Left ventricle myocardium superior (tissue), 1 donor: ENCODE results near the gene SARDH. TPM values are rescaled to one million over a fixed set of nuclear protein-coding genes. Genes with fewer than 3 reads are reported as not detected.

Experiments
- ATAC-seq: fragments of 200-7000 bp; cut with Tn5 transposase; one replicate; pipeline ENCODE4 v1.9.1; 2020; ENCODE audit warnings: mild to moderate bottlenecking, moderate library complexity
- DNase-seq: peaks from one replicate; pipeline ENCODE4 v3.0.0-alpha.2; 2020
- intact Hi-C: fragments of 100-400 bp; cut with micrococcal nuclease; formaldehyde crosslinking; loops from one replicate; pipeline ENCODE4 v1.11.0; 2022
- total RNA-seq: library from RNA; stranded (reverse); fragmentation: NEBNext Ultra II Directional; extraction: Animal tissue kit (Norgen Biotek cat#: 25700); gene quantifications from one replicate; pipeline ENCODE4 v1.2.1, GENCODE V29; 2021
- donor health status: DM: no; HTN: yes; CAD: no; lungs with severe emphysema.

Gene SARDH
- total RNA-seq, 1 donor from 2014 or later, result 0.64 TPM

DNA sequence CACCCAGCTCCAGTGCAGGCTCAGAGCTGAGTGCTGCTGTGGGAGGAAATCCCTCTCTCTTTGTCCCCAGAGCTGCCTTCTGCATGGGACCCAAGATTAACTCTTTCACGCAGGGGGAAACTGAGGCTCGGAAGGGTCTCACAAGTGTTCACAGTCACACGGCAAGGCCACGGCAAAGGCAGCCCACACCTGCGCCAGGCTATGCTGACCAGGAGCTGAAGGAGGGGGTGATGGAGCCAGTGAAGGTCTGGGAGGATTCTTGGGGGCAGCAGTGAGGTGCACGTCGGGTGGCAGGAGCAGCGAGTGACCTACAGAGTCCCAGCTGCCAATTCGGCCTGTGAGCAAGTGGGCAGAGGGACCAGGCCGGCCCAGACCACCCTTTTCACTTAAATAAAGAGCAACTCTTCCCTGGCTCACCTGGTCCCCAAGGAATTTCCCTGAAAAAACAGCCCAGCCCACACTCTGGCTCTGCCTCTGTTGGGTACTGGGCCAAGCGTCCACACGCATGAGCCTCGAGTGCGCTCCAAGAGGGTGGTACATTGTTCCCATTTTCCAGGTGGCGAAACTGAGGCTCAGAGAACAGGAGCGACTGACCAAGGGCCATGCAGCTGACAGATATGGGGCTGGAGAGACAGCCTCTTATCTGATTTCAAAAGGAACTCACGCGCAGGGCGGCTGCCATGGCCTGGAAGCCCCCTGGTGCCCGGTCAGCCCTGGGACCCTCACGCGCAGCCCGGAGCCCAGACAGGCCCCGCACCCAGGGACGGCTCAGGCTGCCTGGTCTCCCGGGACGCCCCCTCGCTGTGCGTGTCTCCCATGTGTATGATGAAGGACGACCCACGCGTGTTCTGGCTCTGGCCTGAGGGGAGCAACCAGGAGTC lies 28.2 kb downstream of the SARDH start:
- intact Hi-C loops, result no loop called here
- no peak for ATAC-seq
- peak; percentile 25 for DNase-seq

DNA sequence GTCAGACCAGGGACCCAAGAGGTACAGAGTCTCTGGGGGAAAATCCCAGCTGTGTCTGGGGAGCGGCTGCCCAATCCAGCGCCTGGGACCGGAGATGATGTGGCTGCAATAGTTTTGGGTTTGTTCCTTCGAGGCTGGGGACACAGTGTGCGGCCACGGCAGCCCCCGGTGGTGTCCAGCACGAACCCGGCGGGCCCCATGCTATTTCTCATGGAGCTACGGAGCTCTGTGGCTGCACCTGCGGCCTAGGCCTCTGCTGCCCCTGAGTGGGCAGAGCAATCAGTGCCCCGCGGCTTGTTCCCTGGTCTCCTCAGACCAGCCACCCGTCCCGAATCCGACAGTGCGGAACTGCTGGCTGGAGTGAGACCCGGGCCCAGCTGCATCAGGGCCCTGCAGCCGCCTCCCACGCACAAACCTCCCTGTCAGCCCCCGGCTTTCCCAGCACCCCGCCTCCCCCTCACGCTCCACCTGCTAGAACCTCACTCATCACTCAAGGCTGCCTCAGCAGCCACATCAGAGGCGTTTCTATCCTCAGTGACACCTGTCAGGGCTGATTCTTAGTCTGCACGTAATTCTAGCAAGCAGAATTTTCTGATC lies 29.0 kb downstream of the SARDH start:
- DNase-seq, result peak; percentile 22
- no peak for ATAC-seq
- intact Hi-C loops, result no loop called here

DNA sequence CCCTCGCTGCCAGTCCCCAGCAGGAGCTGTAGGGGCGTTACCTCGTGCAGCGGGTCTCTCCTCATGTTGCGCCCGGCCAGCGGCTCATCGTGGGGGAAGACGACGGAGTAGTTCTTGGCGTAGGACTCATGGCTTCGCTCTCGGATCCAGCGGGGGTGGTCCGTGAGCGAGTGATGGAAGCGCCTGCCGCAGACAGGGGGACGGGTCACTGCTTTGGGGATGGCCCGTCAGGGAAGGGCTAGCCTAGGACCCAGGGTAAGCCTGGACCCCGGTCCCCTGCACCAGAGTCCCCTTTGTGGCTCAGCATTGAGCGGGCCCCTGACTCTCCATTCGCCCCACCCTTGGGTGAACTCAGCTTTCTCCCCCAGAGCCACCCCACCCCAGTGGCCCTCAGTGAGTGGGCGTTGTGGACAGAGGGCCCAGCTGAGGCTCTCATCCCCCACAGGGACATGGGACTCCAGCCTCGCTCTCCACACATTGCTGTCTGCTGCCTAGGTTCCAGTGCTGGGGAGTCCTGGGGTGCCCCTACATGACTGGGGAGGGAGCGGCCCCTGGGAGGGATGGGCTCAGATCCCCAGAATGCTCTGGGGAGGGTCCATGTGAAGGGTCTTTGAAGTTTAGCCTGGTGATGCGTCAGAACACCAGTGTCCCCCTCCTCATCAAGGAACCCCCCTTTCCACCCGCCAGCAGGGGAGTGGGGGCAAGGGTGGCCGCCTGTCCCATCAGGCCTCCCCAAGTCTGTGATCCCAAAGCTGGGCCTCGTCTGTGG lies 29.7 kb downstream of the SARDH start:
- intact Hi-C loops, result no loop called here
- no peak for ATAC-seq
- peak; percentile 18 for DNase-seq

DNA sequence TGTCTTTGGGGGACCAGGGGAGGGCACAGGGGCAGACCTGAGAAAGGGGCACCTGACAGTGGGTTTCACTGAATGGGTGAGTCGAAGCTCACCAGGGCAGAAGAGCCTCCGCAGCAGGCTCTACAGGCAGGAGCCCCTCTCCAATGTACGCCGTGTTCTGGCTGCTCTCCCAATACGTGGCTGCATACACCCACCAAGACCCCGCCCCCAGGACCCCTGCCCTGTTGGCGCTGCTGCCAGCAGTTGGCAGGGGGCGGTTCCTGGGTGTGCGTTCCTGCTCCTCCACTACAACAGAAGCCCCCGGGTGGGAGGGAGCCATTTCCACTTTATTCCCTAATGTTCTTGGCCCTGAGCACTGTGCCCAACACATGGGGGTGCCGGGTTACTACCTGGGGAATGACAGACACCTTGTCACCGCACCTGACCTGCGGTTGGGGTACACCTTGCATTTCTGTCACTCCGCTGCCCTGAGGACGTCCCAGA lies 30.3 kb downstream of the SARDH start:
- intact Hi-C loops, result no loop called here
- DNase-seq, result peak; percentile 23
- no peak for ATAC-seq

DNA sequence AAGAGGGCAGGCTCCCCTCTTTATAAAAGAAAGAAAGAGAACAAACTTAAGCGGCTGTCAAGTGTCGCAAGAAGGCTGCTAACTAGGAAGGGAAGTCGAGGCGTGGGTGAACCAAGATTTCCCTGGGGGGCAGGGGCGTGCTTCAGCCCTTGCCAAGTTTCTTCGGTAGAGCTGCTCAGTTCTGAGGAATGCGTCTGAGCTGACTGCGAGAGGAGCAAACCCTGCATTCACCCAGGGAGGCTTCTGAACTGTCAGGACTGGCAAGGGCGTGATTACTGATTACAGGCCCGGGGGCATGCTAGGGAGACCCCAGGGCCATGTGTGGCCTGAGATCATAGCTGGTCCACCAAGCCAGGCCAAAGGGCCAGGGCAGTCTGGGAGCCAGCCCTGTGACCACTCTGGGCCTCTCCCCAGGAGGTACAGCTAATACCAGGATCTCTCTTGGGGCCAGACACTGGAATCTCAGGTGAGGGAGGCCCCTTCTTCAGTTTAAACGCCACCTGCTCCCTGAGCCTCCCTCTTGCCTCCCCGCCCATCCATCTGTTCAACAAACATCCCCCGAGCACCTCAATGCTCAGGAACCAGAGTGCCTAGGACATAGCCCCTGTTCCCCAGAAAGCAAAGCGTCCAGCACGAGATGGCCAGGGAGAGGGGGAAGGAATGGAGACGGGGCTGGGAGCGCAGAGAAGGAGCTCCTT lies 30.9 kb downstream of the SARDH start:
- peak; percentile 77 for ATAC-seq
- intact Hi-C loops, result no loop called here
- DNase-seq, result peak; percentile 61

DNA sequence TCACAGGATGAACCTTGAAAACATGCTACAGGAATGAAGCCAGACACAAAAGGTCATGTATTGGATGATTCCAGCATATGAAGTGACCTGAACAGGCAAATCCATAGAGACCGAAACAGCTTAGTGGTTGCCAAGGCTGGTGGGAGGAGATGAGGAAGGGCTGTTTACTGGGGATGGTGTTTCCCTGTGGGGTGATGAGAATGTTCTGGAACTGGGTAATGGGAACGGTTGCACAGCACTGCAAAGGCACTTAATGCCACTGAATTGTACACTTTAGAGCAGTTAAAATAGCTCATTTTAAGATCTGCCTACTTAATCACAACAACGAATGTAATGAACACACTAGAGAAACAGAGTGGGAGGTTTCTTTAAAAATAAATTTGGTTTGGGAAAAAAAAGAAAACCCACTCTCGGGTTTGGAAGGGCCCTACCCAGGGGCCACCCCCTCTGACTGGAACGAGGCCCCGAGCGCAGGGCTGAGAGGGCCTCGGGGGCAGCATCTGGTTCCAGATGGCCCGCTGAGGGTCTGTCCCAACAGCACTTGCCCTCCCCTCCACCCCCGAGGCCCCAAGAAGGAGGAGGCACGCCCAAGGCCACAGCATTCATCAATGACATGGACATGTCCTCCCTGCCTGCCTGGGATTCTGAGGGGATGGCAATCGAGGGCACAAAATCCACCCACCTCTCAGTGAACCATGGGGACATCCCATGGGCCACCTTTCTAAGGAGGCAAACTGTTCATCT lies 31.7 kb downstream of the SARDH start:
- DNase-seq, result peak; percentile 35
- intact Hi-C loops, result no loop called here
- ATAC-seq, result peak; percentile 28

DNA sequence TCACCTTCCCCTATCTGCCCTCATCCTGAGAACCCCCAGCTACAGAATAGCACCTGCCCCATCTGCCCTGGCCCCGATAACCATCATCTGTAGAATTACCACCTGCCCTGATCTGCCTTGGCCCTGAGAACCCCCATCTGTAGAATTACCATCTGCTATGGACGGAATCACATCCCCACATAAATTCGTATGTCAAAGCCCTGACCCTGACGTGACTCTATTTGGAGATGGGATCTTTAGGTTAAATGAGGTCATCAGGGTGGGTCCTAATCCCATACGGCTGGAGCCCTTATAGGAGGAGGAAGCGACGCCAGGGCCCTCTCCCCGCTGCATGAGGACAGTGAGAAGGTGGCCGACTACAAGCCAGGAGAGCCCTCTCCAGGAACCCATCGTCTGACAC lies 32.6 kb downstream of the SARDH start:
- DNase-seq (peak; percentile 4), ATAC-seq (no peak)
- intact Hi-C loops, result no loop called here

DNA sequence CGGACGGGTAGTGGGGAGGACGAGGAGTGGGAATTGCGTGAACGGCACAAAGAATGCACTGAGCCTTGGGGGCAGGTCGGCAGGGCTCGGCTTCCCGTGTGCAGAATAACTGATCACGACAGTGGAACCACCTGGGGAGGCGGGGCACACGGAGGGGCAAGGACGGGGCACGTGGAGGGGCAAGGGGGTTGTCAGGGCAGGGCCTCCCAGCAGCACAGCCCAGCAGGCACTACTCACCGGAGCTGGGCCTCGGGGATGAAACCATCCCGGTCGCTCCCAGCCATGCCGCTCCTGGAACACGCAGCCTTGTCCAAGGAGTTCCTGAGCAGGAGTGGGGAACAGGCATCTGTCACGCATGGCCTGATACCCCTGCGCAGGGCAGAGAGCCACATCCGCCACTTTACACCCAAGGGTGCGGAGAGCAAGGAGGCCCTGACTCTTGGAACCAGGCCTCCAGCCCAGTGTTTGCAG lies 33.4 kb downstream of the SARDH start:
- DNase-seq (peak; percentile 18), ATAC-seq (no peak)
- intact Hi-C loops, result no loop called here

DNA sequence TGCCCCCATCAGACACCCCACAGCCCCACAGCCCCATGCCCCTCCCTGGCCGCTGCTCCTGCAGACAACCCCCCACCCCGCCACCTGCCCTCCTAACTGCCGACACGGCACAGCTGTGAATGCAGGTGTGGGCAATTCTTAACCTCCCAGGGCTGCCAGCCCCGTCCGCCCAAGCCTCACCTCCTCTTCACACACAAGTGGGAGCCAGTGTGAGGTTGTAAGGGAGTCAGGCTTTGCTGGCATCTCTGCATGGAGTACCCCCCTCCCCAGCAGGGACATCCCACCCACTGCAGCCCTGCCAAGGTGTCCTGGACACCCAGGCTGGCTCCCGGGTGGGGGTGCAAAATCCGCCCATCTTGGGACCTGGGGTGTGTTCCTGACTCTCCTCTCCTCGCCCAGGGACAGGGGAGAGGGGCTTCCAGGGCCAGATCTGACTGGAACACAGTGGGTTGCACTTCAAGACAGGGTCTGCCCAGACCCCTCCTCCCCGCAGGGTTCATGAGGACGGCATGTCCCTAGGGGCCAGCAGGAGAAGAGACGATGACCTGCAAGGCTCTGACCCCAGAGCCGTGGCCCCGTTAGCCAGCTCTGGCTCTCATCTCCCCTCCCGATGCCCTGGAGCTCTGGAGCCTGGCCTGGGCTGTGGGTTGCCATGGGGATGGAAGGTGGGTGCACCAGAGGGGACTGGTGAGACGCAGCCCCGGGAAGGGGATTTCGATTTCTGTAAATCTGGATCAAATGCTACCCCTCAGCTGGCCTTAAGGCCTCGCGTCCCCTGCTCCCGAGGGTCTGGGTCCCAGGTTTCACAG lies 34.4 kb downstream of the SARDH start:
- ATAC-seq, result no peak
- DNase-seq, result peak; percentile 10
- intact Hi-C loops, result no loop called here

DNA sequence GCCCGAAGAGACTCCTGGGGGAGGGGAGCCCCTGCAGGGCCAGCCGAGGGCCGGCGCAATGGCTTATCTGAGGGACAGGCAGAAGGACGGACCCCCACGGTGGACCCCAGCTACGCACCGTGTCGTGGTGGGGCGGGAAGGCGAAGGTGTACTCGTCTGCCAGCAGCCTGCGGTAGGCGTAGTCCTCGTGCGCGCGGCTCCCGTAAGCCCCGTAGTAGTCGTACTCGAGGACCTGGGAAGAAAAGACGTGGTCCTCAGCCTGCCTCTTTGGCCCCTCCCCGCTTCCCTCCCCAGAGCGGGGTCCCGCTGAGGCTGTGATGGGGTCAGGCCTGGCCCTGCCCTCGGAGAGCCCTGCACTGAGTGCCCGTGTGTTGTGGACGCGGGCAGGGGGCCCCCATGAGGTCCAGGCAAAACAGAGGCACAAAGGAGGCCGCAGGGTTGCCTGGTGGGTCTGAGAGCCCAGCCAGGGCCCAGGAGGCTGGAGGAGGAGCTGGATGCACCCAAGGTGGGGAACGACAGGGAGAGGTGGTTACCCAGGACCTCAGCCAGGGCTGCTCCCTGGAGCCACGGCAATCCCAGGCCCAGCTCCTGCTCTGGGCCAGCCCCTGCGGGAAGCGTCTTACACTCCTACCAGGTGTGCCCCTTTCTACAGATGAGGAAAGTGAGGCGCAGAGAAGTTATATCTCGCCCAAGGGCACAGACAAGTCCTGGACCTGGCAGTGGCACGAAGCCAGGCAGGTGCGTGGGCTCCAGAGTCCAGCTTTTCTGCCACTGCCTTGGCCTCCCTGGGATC lies 35.2 kb downstream of the SARDH start:
- DNase-seq (peak; percentile 27), ATAC-seq (no peak)
- intact Hi-C loops, result no loop called here

DNA sequence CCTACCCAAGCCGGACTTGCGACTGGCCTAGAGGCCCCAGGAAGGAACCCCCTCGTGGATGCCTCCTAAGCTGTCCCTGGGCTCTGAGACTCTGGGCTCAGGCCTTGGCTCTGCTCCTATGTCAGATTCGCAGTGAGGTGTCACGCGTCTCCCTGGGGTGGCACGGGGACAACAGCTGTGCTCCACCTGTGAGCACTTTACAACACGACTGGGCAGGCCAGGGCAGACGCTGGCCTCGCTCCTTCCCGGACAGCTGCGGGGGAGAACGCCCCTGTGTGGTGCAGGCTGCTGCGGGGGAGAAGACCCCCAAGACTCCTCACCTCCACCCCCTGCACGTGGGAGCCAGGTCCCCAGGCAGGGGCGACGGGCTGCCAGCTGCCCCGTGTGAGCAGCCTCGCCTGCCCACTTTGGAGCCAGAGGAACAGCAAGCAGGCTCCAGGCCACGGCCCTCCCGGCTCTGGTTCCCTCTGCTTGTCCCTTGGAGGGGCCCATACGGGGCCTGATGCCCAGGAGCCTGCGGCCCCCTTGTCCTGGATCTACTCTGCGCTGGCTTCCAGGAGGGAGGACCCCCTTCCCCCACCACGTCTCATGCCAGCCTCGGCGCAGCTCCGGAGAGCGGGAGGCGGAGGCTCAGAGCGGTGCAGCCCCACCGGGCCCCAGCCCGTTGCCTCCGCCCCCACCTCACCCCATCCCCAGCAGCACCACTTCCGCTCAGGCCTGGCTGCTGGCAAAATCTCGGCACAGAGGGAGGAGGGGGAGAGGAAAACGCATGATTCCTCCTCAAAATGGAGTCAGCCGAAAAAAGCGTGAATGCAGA lies 36.0 kb downstream of the SARDH start:
- DNase-seq (peak; percentile 46), ATAC-seq (peak; percentile 54)
- intact Hi-C loops, result no loop called here

DNA sequence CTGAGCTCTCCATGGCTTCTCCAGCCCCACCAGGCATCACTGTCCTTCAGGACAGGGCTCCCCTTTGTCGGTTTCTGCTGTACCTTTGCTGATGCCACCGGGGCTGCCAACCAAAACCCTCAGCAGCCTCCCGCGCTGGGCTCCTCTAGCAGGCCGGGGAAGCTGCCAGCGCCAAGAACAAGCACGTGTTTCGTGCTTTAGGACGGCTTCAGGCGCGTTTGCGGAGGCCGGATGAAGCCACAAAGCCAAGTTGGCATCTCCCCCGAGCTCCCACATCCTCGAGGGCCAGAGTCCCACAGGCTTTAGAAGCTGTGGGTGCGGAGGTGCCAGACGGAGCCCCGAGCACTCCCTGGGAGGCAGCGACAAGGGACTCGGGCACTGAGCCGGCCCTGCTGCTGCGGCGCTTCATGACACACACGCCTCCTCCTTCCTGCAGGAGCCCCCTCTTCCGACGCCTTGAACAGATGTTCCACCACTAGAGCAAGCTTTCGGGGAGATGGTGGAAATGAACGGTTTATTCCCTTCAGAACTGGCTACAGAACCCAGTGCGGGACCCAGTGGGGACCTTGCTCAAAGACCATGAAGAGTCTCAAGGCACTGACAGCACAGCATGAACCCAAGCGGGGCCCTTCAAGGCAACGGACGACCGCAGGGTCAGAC lies 36.7 kb downstream of the SARDH start:
- ATAC-seq, result no peak
- DNase-seq, result peak; percentile 19
- intact Hi-C loops, result no loop called here

DNA sequence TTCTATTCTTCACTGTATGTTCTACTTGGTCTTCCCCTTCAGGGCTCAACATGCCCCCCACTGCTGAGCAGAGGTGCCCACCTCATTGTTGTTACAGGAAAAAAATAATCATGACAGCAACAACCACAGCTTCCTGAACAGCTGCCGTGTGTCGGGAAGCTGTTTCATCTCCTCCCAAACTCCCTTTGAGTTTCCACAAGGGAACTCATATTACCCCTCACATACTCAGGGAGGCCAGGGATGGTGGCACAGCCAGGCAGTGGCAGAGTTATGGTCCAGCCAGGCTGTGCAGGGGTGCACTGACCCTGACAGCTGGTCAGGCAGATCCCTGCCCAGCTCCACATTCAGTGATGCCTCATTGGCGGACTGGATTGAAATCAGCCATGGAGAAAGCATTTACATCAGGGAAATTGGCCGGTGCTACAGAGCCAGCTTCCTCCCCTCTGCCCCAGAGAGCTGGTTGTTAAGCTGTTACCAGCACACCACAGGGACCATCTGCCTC lies 37.3 kb downstream of the SARDH start:
- no peak for DNase-seq

DNA sequence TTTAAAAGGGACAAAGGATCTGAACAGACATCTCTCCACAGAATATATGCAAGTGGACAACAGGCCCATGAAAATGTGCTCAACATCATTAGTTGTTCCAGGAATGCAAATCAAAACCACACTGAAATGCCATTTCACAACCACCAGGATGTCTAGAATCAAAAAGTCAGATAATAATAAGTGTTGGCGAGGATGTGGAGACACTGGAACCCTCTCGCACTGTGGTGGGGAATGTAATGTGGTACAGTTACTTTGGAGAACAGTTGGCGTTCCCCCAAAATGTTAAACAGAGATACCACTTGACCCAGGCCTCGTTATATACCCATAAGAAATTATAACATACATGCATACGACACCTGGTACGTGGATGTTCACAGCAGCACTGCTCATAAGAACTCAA lies 38.6 kb downstream of the SARDH start:
- intact Hi-C loops, result no loop called here
- DNase-seq, result no peak

More for the DNA sequence above, 37.3 kb downstream of the SARDH start:
- intact Hi-C loops, result no loop called here
- no peak for ATAC-seq

DNA sequence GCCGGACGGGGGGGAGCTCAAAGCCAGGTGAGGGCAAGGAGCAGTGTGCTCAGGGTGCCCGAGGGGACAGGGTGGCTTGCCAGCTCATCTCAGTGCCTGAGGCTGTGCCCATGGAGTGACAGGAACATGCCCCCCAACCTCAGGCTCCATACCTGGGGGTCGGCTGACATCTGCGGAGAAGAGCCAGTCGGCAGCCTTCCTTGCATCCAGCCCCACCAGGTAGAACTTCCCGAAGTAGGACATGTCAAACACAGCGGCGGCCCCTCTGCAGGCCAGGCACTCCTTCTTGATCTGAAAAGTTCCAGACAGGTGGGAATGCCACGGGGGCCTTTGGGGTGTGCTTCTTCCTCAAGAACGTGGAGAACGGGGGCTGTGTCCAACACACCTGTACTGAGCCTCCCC lies 42.1 kb downstream of the SARDH start:
- ATAC-seq (no peak), DNase-seq (peak; percentile 8)
- intact Hi-C loops, result no loop called here

More for the DNA sequence above, 38.6 kb downstream of the SARDH start:
- no peak for ATAC-seq
